GM18867 (cell line): Measurements from ENCODE around the gene DEXI.
"Not testable (repeated sequence)": the region's sequence is repeated elsewhere in the genome, so short reads cannot be mapped to it uniquely, and the experiment has no call there.

Experiments used
- ATAC-seq: cut with Tn5 transposase; IDR thresholded peaks from one replicate; pipeline ENCODE4 v1.9.1; 2021; ENCODE audit warnings: mild to moderate bottlenecking, moderate library complexity; ENCODE audit not compliant: unreplicated experiment

The DEXI gene

GRCh38 chr16:10970065-10970464, 27.8 kb upstream of the DEXI start:
- ATAC-seq: no peak

- no peak for ATAC-seq
Observed at GRCh38 chr16:10969615-10970014, 27.3 kb upstream of the DEXI start.

- no peak for ATAC-seq
Observed at GRCh38 chr16:10968498-10968897, 26.2 kb upstream of the DEXI start.

- no peak for ATAC-seq
Observed at GRCh38 chr16:10967986-10968385, 25.7 kb upstream of the DEXI start.

- not testable (repeated sequence) for ATAC-seq
Observed at GRCh38 chr16:10966559-10966958, 24.3 kb upstream of the DEXI start.

GRCh38 chr16:10966129-10966528, 23.9 kb upstream of the DEXI start:
- ATAC-seq: no peak

GRCh38 chr16:10965440-10966061, 23.3 kb upstream of the DEXI start:
- peak; percentile 56 for ATAC-seq

GRCh38 chr16:10964891-10965326, 22.6 kb upstream of the DEXI start:
- no peak for ATAC-seq

- ATAC-seq: peak; percentile 41
Observed at GRCh38 chr16:10964039-10964890, 22.0 kb upstream of the DEXI start.

- ATAC-seq: no peak
Observed at GRCh38 chr16:10961231-10961630, 19.0 kb upstream of the DEXI start.

GRCh38 chr16:10959161-10959560, 16.9 kb upstream of the DEXI start:
- ATAC-seq: no peak

GRCh38 chr16:10957771-10958482, 15.7 kb upstream of the DEXI start:
- ATAC-seq: no peak

GRCh38 chr16:10954903-10955302, 12.6 kb upstream of the DEXI start:
- ATAC-seq: no peak

GRCh38 chr16:10951026-10951425, 8.8 kb upstream of the DEXI start:
- ATAC-seq: no peak

GRCh38 chr16:10950393-10950792, 8.1 kb upstream of the DEXI start:
- ATAC-seq: no peak

GRCh38 chr16:10949424-10949970, 7.2 kb upstream of the DEXI start:
- ATAC-seq: peak; percentile 64

GRCh38 chr16:10947211-10947787, 5.0 kb upstream of the DEXI start:
- ATAC-seq: no peak

- ATAC-seq: no peak
Observed at GRCh38 chr16:10946308-10946707, 4.0 kb upstream of the DEXI start.

GRCh38 chr16:10945065-10945787, 3.0 kb upstream of the DEXI start:
- no peak for ATAC-seq
